T-helper 17 cell (primary cell): ENCODE measurements around the gene KCNS1. TPM values are rescaled to one million over a fixed set of nuclear protein-coding genes. Genes with fewer than 3 reads are reported as not detected.
A peak's percentile ranks its signal among the peaks of the same experiment; 100 is the strongest.

Experiments
- ATAC-seq: fragments of 150-1000 bp; cut with Tn5 transposase; 2 replicates; pipeline ENCODE4 v1.10.0; 2021; ENCODE audit warnings: mild to moderate bottlenecking, moderate library complexity
- DNase-seq, 3 donors: peaks; one replicate each; pipeline versions ENCODE4 v3.0.0 to v3.0.0-alpha.2; 2020 to 2021
- H3K9me3 ChIP-seq: one replicate; pipeline ENCODE4 v1.7.0; 2013; ENCODE audit warnings: low read length, mild to moderate bottlenecking; ENCODE audit not compliant: control insufficient read depth, poor library complexity, severe bottlenecking
- H3K27ac Mint-ChIP-seq: one replicate; pipeline ENCODE4 v1.8.0; 2022; ENCODE audit warnings: mild to moderate bottlenecking, moderate library complexity, mixed read lengths
- H3K27me3 Mint-ChIP-seq: one replicate; pipeline ENCODE4 v1.8.0; 2022; ENCODE audit warnings: mixed read lengths
- H3K36me3 Mint-ChIP-seq: one replicate; pipeline ENCODE4 v1.8.0; 2022; ENCODE audit warnings: low read depth, mixed read lengths
- H3K4me1 Mint-ChIP-seq: one replicate; pipeline ENCODE4 v1.8.0; 2022; ENCODE audit warnings: mild to moderate bottlenecking, mixed read lengths
- H3K4me3 Mint-ChIP-seq: one replicate; pipeline ENCODE4 v1.8.0; 2022; ENCODE audit warnings: mild to moderate bottlenecking, moderate library complexity, mixed read lengths
- total RNA-seq, 4 donors: library from RNA in 2 of 4; stranded (reverse) in 2 of 4; gene quantifications; one replicate each; pipeline ENCODE4 v1.2.3 and lab custom pipeline; 2022 to 2026

KCNS1 gene
- total RNA-seq, 2 donors from 2014 or later = not detected

GRCh38 chr20:45097485-45098102 lies 3.3 kb downstream of the KCNS1 start:
- no peak for DNase-seq
- peak overlapping the region; percentile 81 for H3K4me3 Mint-ChIP-seq
- peak; percentile 69 for ATAC-seq
- no peaks in the 10 kb centered on the region for H3K36me3 Mint-ChIP-seq
- no peak overlapping the region for H3K27ac Mint-ChIP-seq
- no peaks in the 10 kb centered on the region for H3K9me3 ChIP-seq
- H3K4me1 Mint-ChIP-seq = peaks cover 14% of the 10 kb centered on the region
- H3K27me3 Mint-ChIP-seq = peaks cover 41% of the 10 kb centered on the region

- Mint-ChIP-seq H3K4me1 (peaks cover 15% of the 10 kb centered on the region), H3K36me3 (no peaks in the 10 kb centered on the region), H3K4me3 (peak overlapping the region; percentile 77), H3K27me3 (peaks cover 41% of the 10 kb centered on the region), H3K27ac (no peak overlapping the region)
- H3K9me3 ChIP-seq = no peaks in the 10 kb centered on the region
- DNase-seq (no peak), ATAC-seq (no peak)
These were observed 4.1 kb downstream of the KCNS1 start for GRCh38 chr20:45096781-45097180.

DNA sequence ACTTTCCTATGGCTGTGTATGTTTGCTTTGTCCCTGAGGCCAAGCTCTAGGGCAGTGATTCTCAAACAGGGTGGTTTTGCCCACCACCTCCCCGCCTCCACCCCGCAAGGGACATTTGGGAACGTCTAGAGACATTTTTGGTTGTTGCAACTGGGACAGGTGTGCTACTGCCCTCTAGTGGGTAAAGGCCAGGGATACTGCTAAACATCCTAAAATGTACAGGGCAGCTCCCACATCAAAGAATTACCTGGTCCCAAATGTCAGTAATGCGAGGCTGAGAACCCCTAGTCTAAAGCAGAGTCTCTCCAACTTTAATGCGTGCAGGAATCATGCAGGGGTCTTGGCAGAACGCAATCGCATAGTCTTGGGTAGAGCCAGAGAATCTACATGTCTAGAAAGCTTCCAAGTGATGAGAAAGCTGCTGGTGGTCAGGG lies 5.1 kb downstream of the KCNS1 start:
- Mint-ChIP-seq H3K36me3 (no peaks in the 10 kb centered on the region), H3K27ac (no peak overlapping the region), H3K27me3 (peaks cover 35% of the 10 kb centered on the region), H3K4me1 (peaks cover 11% of the 10 kb centered on the region), H3K4me3 (no peak overlapping the region)
- H3K9me3 ChIP-seq = no peaks in the 10 kb centered on the region
- ATAC-seq = peak; percentile 72
- peak in 2 of 3 donors; percentile 22 to 36 for DNase-seq

DNA sequence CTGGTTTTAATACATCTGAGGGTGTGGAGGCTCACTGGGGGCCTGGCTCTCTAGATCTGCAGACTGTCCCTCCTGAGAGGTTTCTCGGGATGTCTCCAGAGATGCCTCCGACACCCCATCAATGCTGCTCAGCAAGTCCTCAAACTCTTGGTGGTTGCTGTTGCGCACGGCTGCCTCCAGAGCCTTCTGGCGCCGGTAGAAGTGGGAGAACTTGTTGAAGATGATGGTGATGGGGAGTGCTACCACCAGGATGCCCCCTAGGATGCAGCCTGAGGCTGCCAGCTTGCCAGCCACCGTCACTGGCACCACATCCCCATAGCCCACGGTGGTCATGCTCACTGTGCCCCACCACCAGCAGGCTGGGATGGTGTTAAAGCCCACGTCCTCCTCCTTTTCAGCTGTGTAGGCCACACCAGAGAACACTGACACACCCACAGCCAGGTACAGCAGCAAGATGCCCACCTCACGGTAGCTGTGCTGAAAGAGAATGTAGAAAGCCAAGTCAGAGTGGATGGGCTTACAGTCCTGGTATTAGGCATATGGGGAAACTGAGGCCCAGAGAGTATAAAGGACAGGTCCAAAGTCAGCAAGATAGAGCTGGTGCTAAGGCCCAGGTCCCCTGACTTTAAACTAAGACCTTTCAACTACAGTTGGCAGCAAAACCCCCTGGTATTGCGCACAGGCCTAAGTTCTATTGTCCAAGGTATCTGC lies 5.9 kb downstream of the KCNS1 start:
- Mint-ChIP-seq H3K27me3 (peaks cover 27% of the 10 kb centered on the region), H3K4me3 (no peak overlapping the region), H3K27ac (no peak overlapping the region), H3K36me3 (no peaks in the 10 kb centered on the region), H3K4me1 (peaks cover 7% of the 10 kb centered on the region)
- no peak for DNase-seq
- ATAC-seq = no peak
- no peaks in the 10 kb centered on the region for H3K9me3 ChIP-seq

DNA sequence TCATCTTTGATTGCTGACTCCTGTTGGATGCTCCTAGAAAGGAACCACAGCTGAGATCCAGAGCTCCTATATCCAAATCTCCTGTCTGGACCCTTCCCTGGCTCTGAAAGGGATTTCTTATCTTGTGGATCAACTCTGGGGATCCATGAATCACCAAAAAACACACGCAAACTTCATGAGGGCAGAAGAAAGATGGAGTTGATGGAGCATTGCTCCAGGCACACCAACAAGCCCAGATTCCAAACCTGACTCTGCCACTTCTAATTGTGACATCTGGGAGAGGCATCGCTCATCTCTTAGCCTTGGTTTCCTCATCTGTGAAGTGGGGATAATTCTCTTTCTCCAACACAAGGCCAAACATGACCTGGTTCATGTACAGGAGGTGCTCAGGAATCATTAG lies 6.7 kb downstream of the KCNS1 start:
- H3K27me3 Mint-ChIP-seq = peaks cover 19% of the 10 kb centered on the region
- H3K4me3 Mint-ChIP-seq = no peak overlapping the region
- H3K27ac Mint-ChIP-seq = no peak overlapping the region

GRCh38 chr20:45092898-45093297 lies 8.0 kb downstream of the KCNS1 start:
- H3K9me3 ChIP-seq = no peaks in the 10 kb centered on the region
- Mint-ChIP-seq H3K36me3 (no peaks in the 10 kb centered on the region), H3K4me3 (no peak overlapping the region), H3K27me3 (peaks cover 13% of the 10 kb centered on the region), H3K4me1 (peaks cover 7% of the 10 kb centered on the region), H3K27ac (no peak overlapping the region)
- DNase-seq (no peak), ATAC-seq (no peak)

More for the DNA sequence above, 6.7 kb downstream of the KCNS1 start:
- no peak for ATAC-seq
- H3K9me3 ChIP-seq = no peaks in the 10 kb centered on the region
- DNase-seq = no peak
- H3K4me1 Mint-ChIP-seq = peaks cover 7% of the 10 kb centered on the region
- no peaks in the 10 kb centered on the region for H3K36me3 Mint-ChIP-seq

GRCh38 chr20:45091366-45091765 lies 9.6 kb downstream of the KCNS1 start:
- H3K27ac Mint-ChIP-seq = no peak overlapping the region
- H3K27me3 Mint-ChIP-seq = peaks cover under 1% of the 10 kb centered on the region
- ATAC-seq = no peak
- H3K4me1 Mint-ChIP-seq = peaks cover 13% of the 10 kb centered on the region
- H3K4me3 Mint-ChIP-seq = no peak overlapping the region
- H3K9me3 ChIP-seq = no peaks in the 10 kb centered on the region
- no peak for DNase-seq
- H3K36me3 Mint-ChIP-seq = peaks cover 3% of the 10 kb centered on the region

DNA sequence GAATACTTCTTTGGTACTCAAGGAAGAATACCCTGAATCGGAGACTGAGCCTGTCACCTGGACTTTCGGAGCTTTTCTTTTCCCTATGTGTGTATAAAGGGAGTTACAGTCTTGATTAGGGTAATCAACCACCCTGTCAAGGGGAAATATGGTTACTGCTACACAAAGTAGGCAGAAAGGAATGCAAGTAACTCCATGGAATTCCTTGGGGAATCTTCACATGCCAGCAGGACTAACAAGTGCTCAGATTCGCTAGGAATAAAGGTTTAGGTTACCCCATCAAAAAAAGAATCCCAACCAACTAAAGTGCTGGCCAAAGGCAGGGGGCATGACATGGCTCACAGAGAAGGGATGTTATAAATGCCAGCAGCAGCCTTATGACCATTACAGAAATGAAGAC lies 10.4 kb downstream of the KCNS1 start:
- H3K27ac Mint-ChIP-seq = no peak overlapping the region
- no peak overlapping the region for H3K4me3 Mint-ChIP-seq
- no peaks in the 10 kb centered on the region for H3K27me3 Mint-ChIP-seq
- no peak for DNase-seq
- peaks cover 14% of the 10 kb centered on the region for H3K4me1 Mint-ChIP-seq
- no peaks in the 10 kb centered on the region for H3K9me3 ChIP-seq
- no peak for ATAC-seq
- peaks cover 3% of the 10 kb centered on the region for H3K36me3 Mint-ChIP-seq

DNA sequence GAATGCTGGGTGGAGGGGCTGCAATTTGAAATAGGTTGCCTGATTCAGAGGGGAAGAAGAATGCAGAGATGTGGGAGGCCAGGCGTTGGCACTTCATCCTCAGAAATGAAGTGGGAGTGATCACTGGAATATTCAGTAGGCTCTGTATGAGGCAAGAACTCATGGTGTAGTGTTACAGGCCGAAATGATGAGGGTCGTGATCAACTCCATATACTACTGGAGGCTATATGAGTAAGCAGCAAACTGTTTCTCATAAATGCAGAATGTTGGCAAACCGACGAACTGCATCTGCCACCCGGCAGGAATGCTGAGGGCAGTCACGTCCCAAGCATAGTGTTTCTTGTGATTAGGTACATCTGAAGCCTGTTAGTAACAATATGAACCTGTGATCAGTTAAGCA lies 12.7 kb downstream of the KCNS1 start:
- Mint-ChIP-seq H3K4me3 (no peak overlapping the region), H3K4me1 (peaks cover 14% of the 10 kb centered on the region), H3K27me3 (no peaks in the 10 kb centered on the region), H3K27ac (peak overlapping the region; percentile 81), H3K36me3 (peaks cover 5% of the 10 kb centered on the region)
- H3K9me3 ChIP-seq = no peaks in the 10 kb centered on the region
- ATAC-seq (no peak), DNase-seq (no peak)

DNA sequence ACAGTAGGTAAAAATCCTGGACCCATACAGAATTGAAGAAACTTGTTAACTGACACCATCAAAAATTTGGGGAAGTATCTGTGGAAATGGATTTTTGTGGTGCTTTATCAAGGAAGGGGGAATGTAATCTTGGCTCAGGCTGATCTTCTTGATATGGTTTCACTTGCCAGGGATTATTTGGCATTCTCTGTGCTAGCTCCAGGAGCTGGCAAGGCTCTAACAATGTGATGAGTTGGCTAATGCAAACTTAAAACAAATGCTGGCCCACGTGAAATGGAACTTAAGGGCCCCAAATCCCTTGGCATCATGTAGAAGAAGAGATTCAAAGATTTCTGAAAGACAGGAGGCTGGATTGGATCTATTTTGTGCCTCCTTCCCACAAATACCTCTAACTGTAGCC lies 13.1 kb downstream of the KCNS1 start:
- Mint-ChIP-seq H3K36me3 (peaks cover 5% of the 10 kb centered on the region), H3K27ac (peak overlapping the region; percentile 81), H3K4me3 (no peak overlapping the region), H3K27me3 (no peaks in the 10 kb centered on the region), H3K4me1 (peaks cover 14% of the 10 kb centered on the region)
- ATAC-seq (no peak), DNase-seq (no peak)
- no peaks in the 10 kb centered on the region for H3K9me3 ChIP-seq

GRCh38 chr20:45087097-45087790 lies 13.7 kb downstream of the KCNS1 start:
- peaks cover 4% of the 10 kb centered on the region for H3K9me3 ChIP-seq
- Mint-ChIP-seq H3K27ac (peak overlapping the region; percentile 81), H3K27me3 (no peaks in the 10 kb centered on the region), H3K36me3 (peaks cover 5% of the 10 kb centered on the region), H3K4me1 (peaks cover 12% of the 10 kb centered on the region), H3K4me3 (no peak overlapping the region)
- DNase-seq (no peak), ATAC-seq (no peak)

DNA sequence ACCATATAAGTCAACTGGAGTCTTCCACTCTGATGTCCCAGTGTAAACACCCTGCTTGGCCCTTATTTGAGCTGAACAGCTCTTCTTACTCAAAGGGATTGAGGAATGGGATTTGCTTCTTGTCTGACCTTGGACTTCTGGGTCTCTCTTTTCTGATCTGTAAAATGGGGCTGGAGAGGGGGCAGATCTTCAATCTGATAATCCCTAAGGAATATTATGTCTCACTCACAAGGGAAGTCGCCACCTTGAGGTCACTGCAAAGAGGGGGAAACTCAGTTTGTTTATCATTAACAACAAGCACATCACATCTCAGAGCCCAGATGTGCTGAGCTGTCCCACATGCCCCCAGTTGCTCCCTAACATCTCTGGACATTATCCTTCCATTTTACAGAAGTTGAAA lies 15.1 kb downstream of the KCNS1 start:
- peaks cover 4% of the 10 kb centered on the region for H3K9me3 ChIP-seq
- peak overlapping the region; percentile 81 for H3K27ac Mint-ChIP-seq
- peaks cover 10% of the 10 kb centered on the region for H3K36me3 Mint-ChIP-seq
- H3K4me1 Mint-ChIP-seq = peaks cover 12% of the 10 kb centered on the region
- no peaks in the 10 kb centered on the region for H3K27me3 Mint-ChIP-seq
- no peak overlapping the region for H3K4me3 Mint-ChIP-seq
- ATAC-seq = no peak
- DNase-seq = no peak

DNA sequence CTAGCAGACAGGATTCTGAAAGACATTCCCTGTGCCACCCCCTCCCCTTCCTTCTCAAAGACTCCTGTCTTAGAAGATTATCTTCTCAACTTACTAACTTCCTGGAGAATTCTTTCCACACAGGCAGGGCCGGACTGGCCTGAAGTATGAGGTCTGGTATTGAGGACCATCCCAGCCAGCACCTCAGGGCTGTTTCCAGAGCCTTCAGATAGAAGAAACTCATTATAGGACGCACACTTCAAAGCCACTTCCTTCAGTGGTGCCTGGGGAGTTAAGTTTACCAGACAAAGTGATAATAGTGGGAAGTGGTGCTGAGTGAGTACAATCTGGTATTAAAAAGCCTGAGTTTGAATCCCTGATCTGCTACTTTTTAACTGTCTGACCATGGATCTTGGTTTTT lies 15.6 kb downstream of the KCNS1 start:
- peaks cover 12% of the 10 kb centered on the region for H3K4me1 Mint-ChIP-seq
- peak overlapping the region; percentile 81 for H3K27ac Mint-ChIP-seq
- DNase-seq (no peak), ATAC-seq (no peak)
- H3K9me3 ChIP-seq = peaks cover 4% of the 10 kb centered on the region
- H3K36me3 Mint-ChIP-seq = peaks cover 11% of the 10 kb centered on the region
- H3K27me3 Mint-ChIP-seq = no peaks in the 10 kb centered on the region
- H3K4me3 Mint-ChIP-seq = peak overlapping the region; percentile 69
